Kidney epithelial cell (primary cell): Measurements from ENCODE around the gene THBD. TPM values are rescaled to one million over a fixed set of nuclear protein-coding genes. Genes with fewer than 3 reads are reported as not detected.

Experiments used
- DNase-seq: peaks from one replicate; pipeline ENCODE4 v3.0.0-alpha.2; 2010; ENCODE audit warnings: low read depth
- H3K27me3 ChIP-seq: 2 replicates; pipeline ENCODE4 v1.6.0; 2011; ENCODE audit warnings: low read length; ENCODE audit not compliant: control insufficient read depth, insufficient read depth
- H3K36me3 ChIP-seq: 2 replicates; pipeline ENCODE4 v1.5.1; 2011; ENCODE audit warnings: low read length; ENCODE audit not compliant: control insufficient read depth, insufficient read depth
- H3K4me3 ChIP-seq: 2 replicates; pipeline ENCODE4 v1.5.1; 2011; ENCODE audit warnings: low read depth, mild to moderate bottlenecking, control low read depth, low read length
- CTCF ChIP-seq: IDR thresholded peaks from 2 replicates; pipeline ENCODE4 v1.5.1; 2011; ENCODE audit warnings: mild to moderate bottlenecking, moderate library complexity, low read length, control low read depth, inconsistent platforms; ENCODE audit not compliant: insufficient read depth, poor library complexity, severe bottlenecking
- total RNA-seq: library from RNA; depleted of rRNA; stranded (reverse); fragments of >200 nt; gene quantifications from 2 replicates; pipeline ENCODE4 v1.2.3, GENCODE V29; 2015

THBD gene
- total RNA-seq, 1 donor from 2014 or later = 17.1 TPM

- TF ChIP-seq CTCF = no peak
- Histone ChIP-seq H3K27me3 (peaks cover 2% of the 10 kb centered on the region), H3K36me3 (no peaks in the 10 kb centered on the region), H3K4me3 (no peak overlapping the region)
- DNase-seq = no peak
These were observed 21.9 kb upstream of the THBD start for GRCh38 chr20:23071398-23071797.

DNA sequence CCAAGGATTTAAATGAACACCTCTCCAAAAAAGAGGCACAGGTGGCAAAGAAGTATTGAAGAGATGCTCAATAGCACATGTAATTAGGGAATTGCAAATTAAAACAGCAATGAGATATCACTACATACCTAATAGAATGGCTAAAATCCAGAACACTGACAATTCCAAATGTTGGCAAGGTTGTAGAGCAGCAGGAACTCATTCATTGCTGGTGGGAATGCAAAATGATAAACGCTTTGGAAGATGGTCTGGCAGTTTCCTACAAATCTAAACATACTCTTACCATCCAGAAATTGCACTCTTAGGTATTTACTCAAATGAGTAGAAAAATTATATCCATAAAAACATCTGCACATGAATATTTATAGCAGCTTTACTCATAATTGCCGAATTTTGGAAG is 19.6 kb upstream of the THBD start:
- Histone ChIP-seq H3K27me3 (peaks cover 2% of the 10 kb centered on the region), H3K36me3 (no peaks in the 10 kb centered on the region), H3K4me3 (no peak overlapping the region)
- no peak for TF ChIP-seq CTCF
- no peak for DNase-seq

GRCh38 chr20:23068283-23068682 is 18.8 kb upstream of the THBD start:
- Histone ChIP-seq H3K4me3 (no peak overlapping the region), H3K36me3 (no peaks in the 10 kb centered on the region), H3K27me3 (peaks cover 2% of the 10 kb centered on the region)
- TF ChIP-seq CTCF = no peak
- DNase-seq = no peak

GRCh38 chr20:23066772-23067171 is 17.3 kb upstream of the THBD start:
- H3K4me3 ChIP-seq = no peak overlapping the region
- no peaks in the 10 kb centered on the region for H3K36me3 ChIP-seq
- no peak for DNase-seq
- no peak for TF ChIP-seq CTCF
- H3K27me3 ChIP-seq = peaks cover 2% of the 10 kb centered on the region

DNA sequence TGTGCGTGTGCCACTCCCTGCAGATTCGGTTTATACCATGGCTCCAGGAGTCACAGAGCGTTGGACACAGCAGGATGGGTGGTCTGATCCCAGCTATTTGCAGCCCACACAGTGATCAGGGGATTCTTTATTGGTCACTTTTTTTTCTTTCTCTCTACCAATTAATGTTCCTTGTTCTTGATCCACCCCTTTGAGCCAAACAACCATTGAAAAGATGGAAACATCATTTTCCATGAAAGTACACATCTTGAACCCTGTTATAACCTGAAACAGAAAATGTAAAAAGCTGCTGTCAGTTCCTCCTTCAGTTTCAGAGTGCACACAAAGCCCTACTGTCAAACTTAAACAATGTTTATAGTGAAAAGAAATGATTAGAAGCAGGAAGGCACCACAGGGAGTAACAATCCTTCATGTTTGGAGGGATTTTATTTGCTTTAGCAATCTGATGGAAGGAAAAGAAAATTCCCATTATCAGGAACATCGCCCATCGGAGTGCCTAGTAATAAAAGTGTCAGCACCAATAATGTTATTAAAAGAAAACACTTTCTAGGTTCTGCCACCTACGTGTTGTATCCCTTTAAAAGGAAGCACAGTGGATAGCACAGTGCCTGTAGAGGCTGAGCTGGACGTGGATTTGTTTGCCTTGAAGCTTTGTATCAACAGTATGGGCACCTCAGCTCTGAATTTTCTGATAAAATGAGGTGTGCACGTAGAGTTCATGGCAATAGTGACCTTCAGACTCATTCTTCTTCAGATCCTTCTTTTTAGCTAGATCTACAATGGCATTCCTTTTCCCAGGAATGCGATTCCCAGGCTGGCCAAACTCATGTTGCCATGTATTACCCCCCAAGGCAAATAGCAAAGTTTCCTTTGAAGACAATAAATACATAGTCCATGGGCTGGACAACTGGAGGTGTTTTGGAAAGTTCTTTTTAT is 16.1 kb upstream of the THBD start:
- no peak for TF ChIP-seq CTCF
- Histone ChIP-seq H3K4me3 (no peak overlapping the region), H3K36me3 (no peaks in the 10 kb centered on the region), H3K27me3 (peaks cover 2% of the 10 kb centered on the region)
- no peak for DNase-seq

- DNase-seq = no peak
- H3K27me3 ChIP-seq = peaks cover 2% of the 10 kb centered on the region
- no peaks in the 10 kb centered on the region for H3K36me3 ChIP-seq
- no peak for TF ChIP-seq CTCF
- no peak overlapping the region for H3K4me3 ChIP-seq
These were observed 14.1 kb upstream of the THBD start for GRCh38 chr20:23063581-23063980.
